ENCODE measurements around the gene ELF3. TPM values are rescaled to one million over a fixed set of nuclear protein-coding genes. Genes with fewer than 3 reads are reported as not detected.

The ELF3 gene
- total and polyA plus RNA-seq, 2 of the 8 experiments (the other 6 are each of a cell fraction or from before 2014, with no cell fraction given): 17.3 to 25.0 TPM

GRCh38 chr1:202034683-202035462, 24.5 kb downstream of the ELF3 start:
- Histone ChIP-seq H4K8ac (ENCODE audit: extremely low read depth, insufficient read depth, low read length) (no peak overlapping the region), H3K36me3 (ENCODE audit: control insufficient read depth in 2 of 4, insufficient read depth in 4 of 4, low read length in 3 of 4) (no peaks in the 10 kb centered on the region), H3K18ac (ENCODE audit: extremely low read depth, low read length) (peak overlapping the region; percentile 9; the same call in 1 of the 2 replicates), H2AK5ac (ENCODE audit: low read depth, low read length) (no peak overlapping the region), H3K9me3 (ENCODE audit: insufficient read depth in 2 of 2, low read depth in 1 of 2, low read length in 1 of 2) (no peaks in the 10 kb centered on the region), H3K4me1 (replicated peaks in 1 of 4; ENCODE audit: control insufficient read depth in 3 of 4, insufficient read depth in 4 of 4, low read length in 3 of 4) (peaks cover 0 to 9% (median under 1%) of the 10 kb centered on the region in 4 experiments; a peak in 3 of 7 replicates), H2BK20ac (ENCODE audit: low read length) (no peak overlapping the region), H4K91ac (replicated peaks; ENCODE audit: insufficient read length, low read length) (no peak overlapping the region), H3K79me2 (ENCODE audit: control insufficient read depth in 1 of 2, insufficient read depth in 2 of 2, low read length in 2 of 2) (no peaks in the 10 kb centered on the region), H3K14ac (ENCODE audit: insufficient read length) (no peak overlapping the region), H3K4me3 (ENCODE audit: extremely low read depth in 1 of 4, insufficient read depth in 2 of 4, low read depth in 3 of 4, low read length in 4 of 4) (no peak overlapping the region), H2BK12ac (ENCODE audit: low read depth, low read length) (peak overlapping the region; percentile 5; the same call in 1 of the 2 replicates), H3K56ac (replicated peaks; ENCODE audit: insufficient read length, low read depth, low read length) (no peak overlapping the region), H3K27ac (ENCODE audit: low read depth, low read length) (no peak overlapping the region), H2AFZ (ENCODE audit: low read length) (peak overlapping the region; percentile 67; the same call in 1 of the 2 replicates), H3K4me2 (ENCODE audit: insufficient read depth in 1 of 2, low read depth in 2 of 2, low read length in 2 of 2) (no peak overlapping the region), H3K4ac (replicated peaks; ENCODE audit: insufficient read length, low read depth, low read length) (no peak overlapping the region), H3K79me1 (ENCODE audit: low read depth, low read length) (no peaks in the 10 kb centered on the region), H3K9ac (replicated peaks in 1 of 4; ENCODE audit: extremely low read depth in 1 of 4, low read depth in 3 of 4, low read length in 3 of 4) (no peak overlapping the region), H2BK120ac (replicated peaks; ENCODE audit: low read depth, low read length) (no peak overlapping the region), H2BK15ac (ENCODE audit: low read length) (0 out of 2 replicates have a peak overlapping the region, but pooled peaks have one; percentile 65), H2BK5ac (ENCODE audit: low read depth, low read length) (peak overlapping the region; percentile 1; the same call in 1 of the 2 replicates), H4K5ac (ENCODE audit: insufficient read length, low read depth, low read length) (no peak overlapping the region), H3K27me3 (replicated peaks in 1 of 4; ENCODE audit: control insufficient read depth in 3 of 4, extremely low read depth in 1 of 4, insufficient read depth in 3 of 4, low read length in 3 of 4) (no peaks in the 10 kb centered on the region), H4K20me1 (replicated peaks in 1 of 2; ENCODE audit: control insufficient read depth in 1 of 2, insufficient read depth in 2 of 2, low read length in 2 of 2) (no peaks in the 10 kb centered on the region), H3K23me2 (ENCODE audit: low read depth, low read length) (no peaks in the 10 kb centered on the region; the same call in 1 of the 2 replicates), H3K23ac (ENCODE audit: insufficient read length) (no peak overlapping the region)
- ChIA-PET CTCF (ENCODE audit: partially characterized antibody) (interaction anchor here (0.7 to 1.9 kb wide), 8 partner anchors 21 to 101 kb away, joined by 3 to 8 read pairs (median 4); partner anchors contain the start of gene ELF3), POLR2A (ENCODE audit: partially characterized antibody) (interaction anchor here (0.6 to 2.4 kb wide), 6 partner anchors 15 to 71 kb away, joined by 3 to 6 read pairs (median 3); partner anchors contain the start of gene ELF3)
- FAIRE-seq (no peak), DNase-seq (ENCODE audit: low read depth in 1 of 2, low spot score in 2 of 2) (peak in 1 of 2 experiments; percentile 41)
- 77% methylated on average over 17 of the region's 20 CpGs; no CpG with 5 or more reads in 1 of the 2 experiments for WGBS, 2 experiments (ENCODE audit: extremely low coverage in 1 of 2, insufficient coverage in 1 of 2, insufficient read length in 1 of 2, insufficient replicate concordance in 2 of 2, low coverage in 1 of 2, low lambda C conversion rate in 2 of 2, missing lambda C conversion rate in 1 of 2)
- TF ChIP-seq BCL11A (IDR thresholded peaks at IDR 0.05; ENCODE audit: low read depth in 2 of 2, low read length in 2 of 2): no peak
- TF ChIP-seq PHF8 (conservative IDR thresholded peaks at IDR 0.05; ENCODE audit: low read depth, low read length): no peak
- no peak for TF ChIP-seq TBP (IDR thresholded peaks at IDR 0.05; ENCODE audit: low read depth, low read length)
- TF ChIP-seq TCF12 (IDR thresholded peaks at IDR 0.05; ENCODE audit: low read depth, low read length): no peak
- no peak for TF ChIP-seq POU5F1 (IDR thresholded peaks at IDR 0.05; ENCODE audit: low read depth, low read length)
- TF ChIP-seq JUND (IDR thresholded peaks at IDR 0.05; ENCODE audit: low read length): no peak
- TF ChIP-seq KDM1A (IDR thresholded peaks at IDR 0.05; ENCODE audit: borderline replicate concordance, low read length): no peak
- TF ChIP-seq SIRT6 (IDR thresholded peaks at IDR 0.05; ENCODE audit: low read length): no peak
- no peak for TF ChIP-seq TAF1 (IDR thresholded peaks at IDR 0.05; ENCODE audit: low read depth, low read length)
- TF ChIP-seq E2F6 (IDR thresholded peaks at IDR 0.05): no peak
- TF ChIP-seq JUN (IDR thresholded peaks at IDR 0.05; ENCODE audit: low read depth, low read length): 0 out of 2 replicates have a peak, but pooled peaks have one; percentile 13
- TF ChIP-seq CBX8 (IDR thresholded peaks at IDR 0.05; ENCODE audit: borderline replicate concordance, low read depth, low read length): no peak
